NCI-H146 treated with DMSO at 0.1 percent for 48 hours (cell line): Measurements from ENCODE around the gene CASS4.

Experiments
- DNase-seq: peaks from one replicate; lab custom pipeline; 2025; ENCODE audit not compliant: unreplicated experiment; lab: John Stamatoyannopoulos, UW

CASS4 gene

GRCh38 chr20:56422076-56422823 is 10.2 kb downstream of the CASS4 start:
- DNase-seq: no peak

- DNase-seq: no peak
These were observed 10.7 kb downstream of the CASS4 start for GRCh38 chr20:56422824-56423189.

- no peak for DNase-seq
These were observed 11.2 kb downstream of the CASS4 start for GRCh38 chr20:56423211-56423610.

GRCh38 chr20:56423886-56424285 is 11.8 kb downstream of the CASS4 start:
- DNase-seq: no peak

GRCh38 chr20:56424931-56425330 is 12.9 kb downstream of the CASS4 start:
- DNase-seq: no peak

GRCh38 chr20:56426026-56426425 is 14.0 kb downstream of the CASS4 start:
- DNase-seq: no peak

- no peak for DNase-seq
These were observed 14.9 kb downstream of the CASS4 start for GRCh38 chr20:56426926-56427325.

GRCh38 chr20:56427797-56428196 is 15.7 kb downstream of the CASS4 start:
- no peak for DNase-seq

- DNase-seq: no peak
These were observed 16.4 kb downstream of the CASS4 start for GRCh38 chr20:56428410-56428809.

- no peak for DNase-seq
These were observed 16.8 kb downstream of the CASS4 start for GRCh38 chr20:56428881-56429280.

GRCh38 chr20:56429502-56429901 is 17.4 kb downstream of the CASS4 start:
- no peak for DNase-seq

GRCh38 chr20:56429941-56430340 is 17.9 kb downstream of the CASS4 start:
- DNase-seq: no peak

- no peak for DNase-seq
These were observed 18.4 kb downstream of the CASS4 start for GRCh38 chr20:56430461-56430860.

- DNase-seq: no peak
These were observed 18.9 kb downstream of the CASS4 start for GRCh38 chr20:56430957-56431356.

- DNase-seq: no peak
These were observed 19.4 kb downstream of the CASS4 start for GRCh38 chr20:56431471-56431870.

GRCh38 chr20:56433221-56433879 is 21.3 kb downstream of the CASS4 start:
- DNase-seq: no peak

GRCh38 chr20:56433880-56434255 is 21.8 kb downstream of the CASS4 start:
- DNase-seq: no peak

- DNase-seq: no peak
These were observed 25.3 kb downstream of the CASS4 start for GRCh38 chr20:56437196-56437960.

GRCh38 chr20:56438284-56438683 is 26.2 kb downstream of the CASS4 start:
- no peak for DNase-seq

GRCh38 chr20:56439771-56440291 is 27.8 kb downstream of the CASS4 start:
- DNase-seq: no peak

- no peak for DNase-seq
These were observed 28.4 kb downstream of the CASS4 start for GRCh38 chr20:56440346-56441007.
